ENCODE data around the gene NF1.

NF1 gene

DNA sequence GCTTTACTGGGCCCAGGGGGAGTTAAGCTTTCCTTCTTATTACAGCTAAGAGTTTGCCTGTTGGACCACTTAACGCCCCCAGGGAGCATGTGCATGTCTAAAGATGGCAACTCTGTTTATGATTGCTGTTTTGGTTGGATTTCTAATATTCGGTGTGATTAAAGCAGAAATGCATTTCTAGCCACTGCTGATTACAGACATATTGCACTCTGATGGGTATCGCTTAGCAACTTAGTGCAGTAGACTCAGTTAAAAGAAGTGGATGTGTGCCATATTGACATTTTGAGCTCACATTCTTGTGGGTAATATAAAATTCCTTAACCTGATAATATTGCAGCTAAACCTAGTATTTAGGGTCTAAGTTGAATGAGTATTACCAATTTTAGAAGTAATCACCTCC is 4.2 kb downstream of the NF1 start:
- TF ChIP-seq MYC (IDR thresholded peaks at IDR 0.05; ENCODE audit: low read depth, low read length), result no peak
- no peak for TF ChIP-seq POLR2A (IDR thresholded peaks at IDR 0.05; ENCODE audit: extremely low read depth, insufficient read length)
- TF ChIP-seq, protein P1, sequence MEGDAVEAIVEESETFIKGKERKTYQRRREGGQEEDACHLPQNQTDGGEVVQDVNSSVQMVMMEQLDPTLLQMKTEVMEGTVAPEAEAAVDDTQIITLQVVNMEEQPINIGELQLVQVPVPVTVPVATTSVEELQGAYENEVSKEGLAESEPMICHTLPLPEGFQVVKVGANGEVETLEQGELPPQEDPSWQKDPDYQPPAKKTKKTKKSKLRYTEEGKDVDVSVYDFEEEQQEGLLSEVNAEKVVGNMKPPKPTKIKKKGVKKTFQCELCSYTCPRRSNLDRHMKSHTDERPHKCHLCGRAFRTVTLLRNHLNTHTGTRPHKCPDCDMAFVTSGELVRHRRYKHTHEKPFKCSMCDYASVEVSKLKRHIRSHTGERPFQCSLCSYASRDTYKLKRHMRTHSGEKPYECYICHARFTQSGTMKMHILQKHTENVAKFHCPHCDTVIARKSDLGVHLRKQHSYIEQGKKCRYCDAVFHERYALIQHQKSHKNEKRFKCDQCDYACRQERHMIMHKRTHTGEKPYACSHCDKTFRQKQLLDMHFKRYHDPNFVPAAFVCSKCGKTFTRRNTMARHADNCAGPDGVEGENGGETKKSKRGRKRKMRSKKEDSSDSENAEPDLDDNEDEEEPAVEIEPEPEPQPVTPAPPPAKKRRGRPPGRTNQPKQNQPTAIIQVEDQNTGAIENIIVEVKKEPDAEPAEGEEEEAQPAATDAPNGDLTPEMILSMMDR (IDR thresholded peaks at IDR 0.05; ENCODE audit: low read depth, low read length), result no peak
- TF ChIP-seq, protein P2, sequence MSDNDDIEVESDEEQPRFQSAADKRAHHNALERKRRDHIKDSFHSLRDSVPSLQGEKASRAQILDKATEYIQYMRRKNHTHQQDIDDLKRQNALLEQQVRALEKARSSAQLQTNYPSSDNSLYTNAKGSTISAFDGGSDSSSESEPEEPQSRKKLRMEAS (IDR thresholded peaks at IDR 0.05; ENCODE audit: low read depth, low read length), result no peak
- H3K4me3 ChIP-seq (ENCODE audit: low read depth, low read length), result no peak overlapping the region
- DNase-seq (ENCODE audit: low read depth), result no peak

DNA sequence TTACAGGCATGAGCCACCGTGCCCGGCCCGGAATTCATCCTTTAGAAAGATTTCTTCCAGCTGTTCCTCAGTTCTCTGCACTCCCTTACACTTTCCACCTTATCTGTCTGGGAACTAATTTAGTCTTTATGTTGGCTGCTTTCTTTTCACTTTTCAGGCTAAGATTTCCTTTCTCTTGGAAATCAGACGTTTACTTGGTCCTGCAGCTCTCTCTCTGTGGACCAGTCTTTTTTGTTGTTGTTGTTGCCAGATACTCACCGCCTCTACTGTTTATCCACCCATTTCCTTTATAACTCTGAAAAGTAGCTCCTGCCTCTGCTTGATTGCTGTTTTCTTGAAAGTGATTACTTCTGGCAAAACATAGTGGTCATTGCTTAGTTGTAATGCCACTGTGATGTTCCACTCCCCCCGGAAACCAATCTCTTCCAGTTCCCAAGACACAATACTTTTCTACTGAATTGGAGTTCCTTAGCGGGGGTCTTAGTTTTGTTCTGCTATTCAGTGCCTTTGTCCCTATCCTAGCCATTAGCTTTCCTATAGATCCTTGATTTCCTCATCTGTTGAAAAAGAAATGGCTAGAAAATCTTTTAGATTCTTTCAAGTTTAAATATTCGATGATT is 6.2 kb downstream of the NF1 start:
- no peak for DNase-seq (ENCODE audit: low read depth)
- H3K4me3 ChIP-seq (ENCODE audit: low read depth, low read length), result no peak overlapping the region
- TF ChIP-seq POLR2A (IDR thresholded peaks at IDR 0.05; ENCODE audit: extremely low read depth, insufficient read length) (no peak), MYC (IDR thresholded peaks at IDR 0.05; ENCODE audit: low read depth, low read length) (no peak)
- TF ChIP-seq, protein P2 (IDR thresholded peaks at IDR 0.05; ENCODE audit: low read depth, low read length), result no peak
- TF ChIP-seq, protein P1 (IDR thresholded peaks at IDR 0.05; ENCODE audit: low read depth, low read length), result no peak

DNA sequence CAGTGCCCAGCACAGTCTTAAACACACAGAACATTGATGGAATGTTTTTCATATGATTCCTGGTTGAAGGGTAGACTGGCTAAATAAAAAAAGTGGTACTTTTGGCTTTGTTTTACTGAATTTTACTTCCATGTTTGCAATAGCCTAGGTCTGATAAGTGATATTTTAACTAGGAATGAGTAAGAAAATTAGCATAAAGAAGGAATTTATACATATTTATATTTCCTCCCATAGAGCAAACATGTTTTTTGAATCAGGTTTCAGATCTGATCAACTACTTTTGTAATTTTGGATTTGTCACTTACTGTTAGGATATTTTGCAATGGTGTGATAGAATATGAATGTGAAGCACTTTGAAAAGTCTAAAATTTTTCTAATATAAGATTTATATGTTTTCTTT is 7.2 kb downstream of the NF1 start:
- no peak overlapping the region for H3K4me3 ChIP-seq (ENCODE audit: low read depth, low read length)
- no peak for DNase-seq (ENCODE audit: low read depth)
- TF ChIP-seq, protein P2 (IDR thresholded peaks at IDR 0.05; ENCODE audit: low read depth, low read length), result no peak
- TF ChIP-seq, protein P1 (IDR thresholded peaks at IDR 0.05; ENCODE audit: low read depth, low read length), result no peak
- no peak for TF ChIP-seq MYC (IDR thresholded peaks at IDR 0.05; ENCODE audit: low read depth, low read length)
- no peak for TF ChIP-seq POLR2A (IDR thresholded peaks at IDR 0.05; ENCODE audit: extremely low read depth, insufficient read length)

DNA sequence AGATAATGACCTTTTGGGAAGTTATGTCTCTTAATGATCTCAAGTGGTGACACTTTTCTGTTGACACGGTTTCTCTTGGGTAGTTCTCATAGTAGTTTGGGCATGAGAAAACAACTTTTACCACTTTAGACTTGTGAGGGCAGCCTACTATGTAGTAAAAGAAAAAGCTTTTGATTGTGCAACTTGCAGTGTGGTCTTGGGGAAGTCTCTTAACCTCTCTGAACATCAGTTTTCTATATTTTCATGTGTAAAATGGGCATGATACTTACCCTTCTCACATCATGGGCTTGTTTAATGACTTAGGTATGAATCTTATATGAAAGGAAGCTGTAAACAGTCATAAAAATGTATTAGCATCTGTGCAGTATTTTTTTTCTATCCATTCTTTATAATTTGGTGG is 11.2 kb downstream of the NF1 start:
- TF ChIP-seq, protein P1 (IDR thresholded peaks at IDR 0.05; ENCODE audit: low read depth, low read length), result no peak
- TF ChIP-seq POLR2A (IDR thresholded peaks at IDR 0.05; ENCODE audit: extremely low read depth, insufficient read length), result no peak
- TF ChIP-seq, protein P2 (IDR thresholded peaks at IDR 0.05; ENCODE audit: low read depth, low read length), result no peak

DNA sequence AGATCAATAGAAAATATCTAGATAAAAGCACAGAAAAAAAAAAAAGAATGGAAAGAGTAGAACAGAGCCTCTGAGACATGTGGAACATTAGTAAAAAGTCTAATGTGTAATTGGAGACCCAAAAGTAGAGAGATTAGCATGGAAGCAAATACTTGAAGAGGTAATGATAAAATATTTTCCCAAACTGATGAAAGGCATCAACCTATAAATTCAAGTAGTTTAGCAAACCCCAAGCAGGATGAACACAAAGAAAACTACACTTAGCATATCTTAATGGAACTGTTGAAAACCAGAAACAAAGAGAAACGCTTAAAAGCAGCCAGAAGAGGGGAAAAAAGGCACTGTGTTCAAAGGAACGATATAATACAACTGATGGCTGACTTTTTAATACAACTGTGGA is 16.4 kb downstream of the NF1 start:
- no peak overlapping the region for H3K4me3 ChIP-seq (ENCODE audit: low read depth, low read length)
- no peak for TF ChIP-seq MYC (IDR thresholded peaks at IDR 0.05; ENCODE audit: low read depth, low read length)
- TF ChIP-seq, protein P2 (IDR thresholded peaks at IDR 0.05; ENCODE audit: low read depth, low read length), result no peak
- TF ChIP-seq, protein P1 (IDR thresholded peaks at IDR 0.05; ENCODE audit: low read depth, low read length), result no peak
- no peak for TF ChIP-seq POLR2A (IDR thresholded peaks at IDR 0.05; ENCODE audit: extremely low read depth, insufficient read length)
- no peak for DNase-seq (ENCODE audit: low read depth)

More for the DNA sequence above, 11.2 kb downstream of the NF1 start:
- no peak for DNase-seq (ENCODE audit: low read depth)
- H3K4me3 ChIP-seq (ENCODE audit: low read depth, low read length), result no peak overlapping the region

Measured in NB4 (cell line).